ENCODE results near the gene PEX11A.

Gene PEX11A

DNA sequence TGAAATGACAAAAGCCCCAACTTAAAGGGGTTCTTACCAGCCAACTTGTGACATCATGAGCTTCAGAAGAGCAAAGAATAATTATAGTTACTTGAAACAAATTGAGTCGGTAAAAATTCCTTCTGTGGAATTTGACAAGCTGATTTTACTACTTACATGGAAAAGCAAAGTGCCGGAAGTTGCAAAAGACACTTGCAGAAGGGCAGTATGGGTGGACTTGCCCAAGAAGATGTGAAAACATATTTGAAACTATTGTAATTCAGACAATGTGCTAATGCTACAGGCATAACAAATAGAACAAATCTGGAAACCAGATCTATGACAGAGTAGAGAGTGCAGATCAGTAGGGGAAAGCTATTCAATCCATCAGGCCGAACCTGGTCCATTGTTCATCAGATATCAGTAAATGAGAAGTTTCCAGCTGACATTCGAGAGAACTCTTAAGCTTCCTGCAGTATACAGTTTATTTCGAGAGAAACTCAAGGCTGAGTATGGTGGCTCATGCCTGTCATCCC, 32.8 kb downstream of the PEX11A start:
- no peak for DNase-seq (ENCODE audit: low read depth in 2 of 2, low spot score in 1 of 2)

DNA sequence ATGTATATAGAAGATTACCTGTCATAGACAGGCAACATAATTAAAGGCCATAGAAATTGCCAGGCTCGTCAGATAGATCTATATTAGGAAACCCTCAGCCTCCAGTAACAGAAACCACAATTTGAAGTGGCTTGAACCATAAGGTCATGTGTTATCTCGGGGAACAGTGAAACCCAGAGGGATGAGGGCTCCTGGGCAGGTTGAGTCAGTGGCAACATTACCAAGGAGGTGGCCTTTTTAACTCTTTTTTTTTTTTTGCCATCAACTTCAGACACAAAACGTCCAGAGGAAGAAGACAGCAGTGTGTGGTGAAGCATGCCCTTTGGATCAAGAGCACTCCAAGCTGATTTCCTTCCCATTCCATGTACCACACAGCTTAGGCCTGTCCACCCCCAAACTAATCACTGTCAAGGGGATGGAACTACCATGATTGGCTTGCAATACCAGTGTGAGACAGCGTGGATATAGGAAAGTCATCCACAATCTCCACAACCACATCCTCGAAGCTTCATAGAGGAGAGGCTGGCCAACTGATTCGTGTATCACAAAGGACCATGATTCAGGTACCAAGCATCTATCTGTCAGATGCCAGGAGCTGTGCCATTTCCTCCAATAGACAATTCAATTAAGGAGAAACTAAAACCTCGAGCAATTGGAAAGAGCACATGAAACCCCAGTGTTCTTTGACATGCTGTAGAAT, 34.3 kb downstream of the PEX11A start:
- no peak for DNase-seq (ENCODE audit: low read depth in 2 of 2, low spot score in 1 of 2)

DNA sequence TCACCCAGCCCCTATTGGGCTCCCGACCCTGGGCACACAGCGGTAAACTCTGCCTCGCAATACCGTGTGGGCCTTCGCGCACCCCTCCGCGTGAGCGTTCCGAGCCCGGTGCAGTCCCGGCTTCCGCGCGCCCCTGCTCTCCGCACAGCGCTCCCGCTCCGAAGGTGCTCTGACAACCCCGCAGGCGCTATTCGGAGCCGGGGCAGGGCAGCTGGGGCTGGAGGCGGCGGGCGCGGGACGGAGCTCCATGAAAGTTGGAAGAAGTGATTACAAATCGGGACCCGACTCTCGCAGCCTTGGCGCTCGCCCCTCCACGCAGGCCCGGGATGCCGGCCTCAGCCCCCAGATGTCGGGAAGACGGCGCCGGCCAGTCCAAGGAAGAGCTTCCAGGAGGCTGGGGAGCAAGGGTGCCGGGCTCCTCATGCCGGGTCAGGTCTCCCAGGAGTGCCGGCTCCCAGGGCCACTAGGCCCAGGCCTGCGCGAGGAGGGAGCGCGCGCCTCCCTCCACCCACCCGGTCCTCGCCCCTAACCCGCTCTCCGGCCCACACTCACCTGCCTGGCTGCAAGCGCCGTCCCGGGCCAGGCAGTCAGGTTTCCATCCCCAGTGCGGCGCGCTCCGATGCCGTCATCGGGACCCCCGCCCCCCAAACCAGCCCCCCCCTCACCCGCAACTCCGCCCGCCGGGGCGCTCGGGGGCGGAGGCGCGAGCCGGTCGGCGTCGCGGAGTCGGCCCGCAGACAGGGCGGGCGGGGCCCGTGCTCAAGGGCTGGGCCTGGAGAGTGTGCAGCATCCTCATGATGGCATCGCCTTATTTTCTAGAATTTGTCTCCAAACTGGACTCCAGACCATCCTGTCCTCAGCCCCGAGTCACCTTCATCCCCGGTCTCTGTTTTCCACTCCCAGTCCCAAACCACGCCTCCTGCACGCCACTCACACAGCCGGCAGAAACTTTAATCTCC, 35.4 kb downstream of the PEX11A start, which contains the start of gene KIF7:
TSS of gene KIF7 (minus strand) at position 621 of the 959 bp plus-strand sequence. CDS start 2,537 bp downstream, outside the sequence.
- no peak for DNase-seq (ENCODE audit: low read depth in 2 of 2, low spot score in 1 of 2)

DNA sequence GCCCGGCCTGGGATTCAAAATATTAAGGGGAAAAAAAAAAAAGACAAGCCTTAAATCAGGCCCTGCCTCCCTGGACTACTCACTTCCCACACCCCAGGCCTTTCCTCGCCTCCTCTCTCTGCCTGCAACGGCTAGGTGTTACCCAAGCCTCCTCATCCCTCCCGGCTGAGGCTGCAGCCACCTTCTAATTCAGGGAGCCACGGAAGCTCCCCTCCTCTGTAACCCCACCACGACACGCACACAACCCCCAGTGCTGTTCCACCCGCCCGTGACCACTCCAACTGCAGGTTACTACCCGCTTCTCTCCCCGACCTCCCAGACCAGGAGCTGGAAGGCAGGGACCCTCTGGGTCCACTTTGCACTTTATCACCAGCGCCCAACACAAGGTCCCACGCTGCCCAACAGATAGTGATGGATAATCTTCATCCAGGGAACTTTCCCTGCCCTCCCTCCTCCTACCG, 36.2 kb downstream of the PEX11A start:
- no peak for DNase-seq (ENCODE audit: low read depth in 2 of 2, low spot score in 1 of 2)

DNA sequence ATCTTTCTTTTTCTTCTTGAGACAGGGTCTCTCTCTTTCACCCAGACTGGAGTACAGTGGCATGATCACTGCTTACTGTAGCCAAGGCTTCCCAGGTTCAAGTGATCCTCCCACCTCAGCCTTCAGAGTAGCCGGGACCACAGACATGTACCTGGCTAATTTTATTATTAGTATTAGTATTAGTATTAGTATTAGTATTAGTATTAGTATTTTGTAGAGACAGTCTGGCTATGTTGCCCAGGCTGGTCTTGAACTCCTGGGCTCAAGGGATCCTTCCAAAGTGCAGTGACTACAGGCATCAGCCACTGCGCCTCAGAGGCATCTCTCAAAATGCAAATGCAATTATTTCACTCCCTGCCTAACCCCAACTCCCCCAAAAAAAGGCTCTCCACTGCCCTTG, 37.0 kb downstream of the PEX11A start:
- no peak for DNase-seq (ENCODE audit: low read depth in 2 of 2, low spot score in 1 of 2)

DNA sequence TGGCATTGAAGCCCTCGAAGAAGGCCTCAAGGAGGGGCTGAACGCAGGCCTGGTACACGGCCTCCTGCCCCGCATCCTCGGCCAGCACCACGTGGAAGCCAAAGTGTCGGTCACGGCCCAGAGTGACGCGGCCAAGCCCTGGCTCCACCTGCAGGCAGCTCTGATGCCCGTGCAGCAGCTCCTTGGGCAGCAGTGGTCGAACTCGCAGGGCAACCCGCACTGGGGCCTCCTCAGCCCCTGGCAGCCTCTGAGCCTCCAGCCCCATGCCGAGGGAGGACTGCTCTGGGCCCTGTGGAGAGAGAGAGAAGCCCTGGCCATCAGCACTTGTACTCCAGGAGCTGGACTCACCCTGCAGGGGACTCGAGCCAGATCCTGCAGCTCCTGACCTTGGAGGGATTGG, 37.9 kb downstream of the PEX11A start:
- no peak for DNase-seq (ENCODE audit: low read depth in 2 of 2, low spot score in 1 of 2)

GRCh38 chr15:89652131-89652530, 38.4 kb downstream of the PEX11A start:
- no peak for DNase-seq (ENCODE audit: low read depth in 2 of 2, low spot score in 1 of 2)

DNA sequence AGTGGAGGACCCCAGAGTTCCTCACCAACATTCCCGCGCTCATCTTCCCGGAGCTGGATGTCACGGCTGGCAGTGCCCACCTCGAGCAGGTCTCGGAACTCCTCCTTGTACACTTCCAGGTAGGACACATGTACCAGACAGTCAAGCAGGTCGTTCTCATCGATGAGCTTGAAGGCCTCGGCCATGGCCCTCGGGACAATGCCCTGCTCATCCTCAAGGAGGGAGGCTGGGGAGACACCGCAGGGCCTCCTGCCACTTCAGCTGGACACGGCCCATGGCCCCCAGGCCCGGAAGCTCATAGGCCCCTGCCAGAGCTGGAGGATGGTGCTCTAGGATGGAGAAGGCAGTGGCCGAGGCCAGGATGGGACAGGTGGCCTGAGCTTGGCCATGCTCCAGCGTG, 40.8 kb downstream of the PEX11A start:
- DNase-seq (ENCODE audit: low read depth in 2 of 2, low spot score in 1 of 2), result no peak

GRCh38 chr15:89649013-89649625, 41.4 kb downstream of the PEX11A start:
- DNase-seq (ENCODE audit: low read depth in 2 of 2, low spot score in 1 of 2), result no peak

GRCh38 chr15:89648106-89649012, 42.2 kb downstream of the PEX11A start:
- DNase-seq (ENCODE audit: low read depth in 2 of 2, low spot score in 1 of 2), result no peak

- DNase-seq (ENCODE audit: low read depth in 2 of 2, low spot score in 1 of 2), result peak; percentile 11 to 33
Observed at GRCh38 chr15:89647191-89647851, 43.2 kb downstream of the PEX11A start.

- no peak for DNase-seq (ENCODE audit: low read depth in 2 of 2, low spot score in 1 of 2)
Observed at GRCh38 chr15:89646416-89647141, 44.0 kb downstream of the PEX11A start.

GRCh38 chr15:89645680-89646079, 44.9 kb downstream of the PEX11A start:
- no peak for DNase-seq (ENCODE audit: low read depth in 2 of 2, low spot score in 1 of 2)

- no peak for DNase-seq (ENCODE audit: low read depth in 2 of 2, low spot score in 1 of 2)
Observed at GRCh38 chr15:89642106-89642505, 48.4 kb downstream of the PEX11A start.

DNA sequence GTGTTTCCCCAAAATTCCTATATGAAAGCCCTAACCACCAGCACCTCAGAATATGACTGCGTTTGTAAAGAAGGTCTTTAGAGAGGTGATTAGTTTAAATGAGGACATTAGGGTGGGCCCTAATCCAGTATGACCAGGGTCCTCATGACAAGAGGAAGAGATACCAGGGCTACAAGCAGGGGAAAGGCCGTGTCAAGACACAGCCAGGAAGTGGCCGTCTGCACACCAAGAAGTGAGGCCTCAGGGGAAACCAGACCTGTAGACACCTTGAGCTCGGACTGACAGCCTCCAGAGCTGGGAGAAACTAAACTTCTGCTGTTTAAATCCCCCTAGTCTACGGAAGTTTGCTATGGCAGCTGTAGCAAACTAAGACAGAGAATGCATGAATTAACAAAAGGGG, 49.5 kb downstream of the PEX11A start:
- DNase-seq (ENCODE audit: low read depth in 2 of 2, low spot score in 1 of 2), result no peak

DNA sequence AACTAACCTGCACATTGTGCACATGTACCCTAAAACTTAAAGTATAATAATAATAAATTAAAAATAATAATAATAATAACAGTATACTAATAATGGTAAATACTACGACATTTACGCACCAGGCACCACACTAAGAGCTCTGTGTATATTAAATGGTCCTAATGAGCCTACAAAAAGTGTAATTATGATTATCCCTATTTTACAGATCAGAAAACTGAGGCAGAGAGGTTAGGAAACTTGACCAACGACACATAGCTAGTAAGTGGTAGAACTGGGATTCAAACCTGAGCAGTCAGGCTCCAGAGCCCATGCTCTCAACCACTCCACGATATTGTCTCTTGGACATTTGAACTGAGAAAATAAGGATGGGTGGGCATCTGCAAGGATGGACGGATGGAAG, 50.3 kb downstream of the PEX11A start:
- DNase-seq (ENCODE audit: low read depth in 2 of 2, low spot score in 1 of 2), result no peak

DNA sequence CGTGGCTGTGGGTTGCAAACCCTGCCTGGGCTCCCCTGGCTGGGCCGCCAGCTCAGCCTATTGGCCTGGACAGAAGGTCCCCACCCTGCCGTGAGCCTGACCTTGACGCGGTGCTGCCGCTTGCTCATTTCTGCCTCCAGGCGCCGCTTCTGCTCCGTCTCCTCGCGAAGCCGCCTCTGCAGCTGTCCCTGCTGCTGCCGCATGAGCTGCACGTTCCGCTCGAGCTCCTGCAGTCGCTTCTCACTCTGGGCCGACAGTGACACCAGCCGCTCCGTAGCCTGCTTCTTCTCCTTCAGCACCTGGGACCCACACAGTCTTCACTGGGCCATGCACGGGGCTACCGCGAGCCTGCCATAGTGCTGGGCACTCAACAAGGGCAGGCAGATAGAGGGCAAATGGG, 57.0 kb downstream of the PEX11A start:
- no peak for DNase-seq (ENCODE audit: low read depth in 2 of 2, low spot score in 1 of 2)

- DNase-seq (ENCODE audit: low read depth in 2 of 2, low spot score in 1 of 2), result no peak
Observed at GRCh38 chr15:89632563-89633430, 57.8 kb downstream of the PEX11A start.

All from stimulated activated CD8-positive, alpha-beta memory T cell treated with anti-CD3 and anti-CD28 coated beads, Interleukin-4, amount 100 ng/mL, for 4 hours (primary cell).